Caco-2 (cell line): Measurements from ENCODE around the gene AOPEP. TPM values are rescaled to one million over a fixed set of nuclear protein-coding genes. Genes with fewer than 3 reads are reported as not detected.
A peak's percentile ranks its signal among the peaks of the same experiment; 100 is the strongest.

Source experiments
- BruUV-seq: library from RNA; stranded (reverse); fragments of 400-500 nt; replicated peaks from 2 replicates; lab custom pipeline; 2021; lab: Mats Ljungman, UMichigan
- CTCF ChIA-PET: fragments of 300-600 bp; sonication (Branson Sonifier 250); formaldehyde crosslinking; loops from one replicate; lab custom pipeline; 2022; ENCODE audit warnings: antibody characterized with exemption; lab: Charles Lee
- POLR2A ChIA-PET: fragments of 300-600 bp; sonication (Branson Sonifier 250); formaldehyde crosslinking; loops from one replicate; lab custom pipeline; 2022; ENCODE audit warnings: antibody characterized with exemption; lab: Charles Lee
- DNase-seq, 2 experiments: peaks; one replicate each; pipeline versions ENCODE4 v3.0.0 to v3.0.0-alpha.2; 2020 to 2022
- H3K27me3 ChIP-seq: replicated peaks from 2 replicates; pipeline ENCODE4 v1.6.0; 2011; ENCODE audit warnings: low read length; ENCODE audit not compliant: control insufficient read depth, insufficient read depth
- H3K36me3 ChIP-seq: 2 replicates; pipeline ENCODE4 v1.5.1; 2011; ENCODE audit warnings: low read length; ENCODE audit not compliant: control insufficient read depth, insufficient read depth
- H3K4me1 ChIP-seq: fragments of 250-450 bp; sonication (Bioruptor Pico); 2 replicates; pipeline ENCODE4 v1.5.1; 2020; ENCODE audit warnings: mild to moderate bottlenecking
- H3K4me3 ChIP-seq: 2 replicates; pipeline ENCODE4 v1.5.1; 2011; ENCODE audit warnings: low read depth, mild to moderate bottlenecking, control low read depth, low read length
- H3K9me3 ChIP-seq: fragments of 250-450 bp; sonication (Bioruptor Pico); 2 replicates; pipeline ENCODE4 v1.5.1; 2020; ENCODE audit warnings: mild to moderate bottlenecking, moderate library complexity
- H3K27ac Mint-ChIP-seq: one replicate; pipeline ENCODE4 v1.8.0; 2022; ENCODE audit warnings: mixed read lengths; ENCODE audit not compliant: unreplicated experiment
- H3K27me3 Mint-ChIP-seq: one replicate; pipeline ENCODE4 v1.8.0; 2022; ENCODE audit warnings: mixed read lengths; ENCODE audit not compliant: insufficient read depth, unreplicated experiment
- H3K36me3 Mint-ChIP-seq: one replicate; pipeline ENCODE4 v1.8.0; 2022; ENCODE audit warnings: mild to moderate bottlenecking, mixed read lengths; ENCODE audit not compliant: insufficient read depth, unreplicated experiment
- H3K4me1 Mint-ChIP-seq: one replicate; pipeline ENCODE4 v1.8.0; 2022; ENCODE audit warnings: low read depth, mixed read lengths; ENCODE audit not compliant: unreplicated experiment
- H3K4me3 Mint-ChIP-seq: one replicate; pipeline ENCODE4 v1.8.0; 2022; ENCODE audit warnings: mild to moderate bottlenecking, moderate library complexity, mixed read lengths; ENCODE audit not compliant: unreplicated experiment
- H3K9me3 Mint-ChIP-seq: one replicate; pipeline ENCODE4 v1.8.0; 2022; ENCODE audit warnings: mixed read lengths; ENCODE audit not compliant: unreplicated experiment
- CTCF ChIP-seq, 2 experiments: fragments of 200-600 bp in 1 of 2; IDR thresholded peaks; 1 replicate in 1 of 2; 2 replicates in 1 of 2; pipeline versions ENCODE4 v1.5.1 to v1.8.0; 2011 to 2022; ENCODE audit warnings: antibody characterized with exemption in 1 of 2, control low read depth in 1 of 2, inconsistent platforms in 1 of 2, low read depth in 1 of 2, low read length in 1 of 2, mild to moderate bottlenecking in 1 of 2, moderate library complexity in 1 of 2; ENCODE audit not compliant: insufficient read depth in 1 of 2, severe bottlenecking in 1 of 2, unreplicated experiment in 1 of 2
- intact Hi-C: fragments of 100-400 bp; cut with micrococcal nuclease; formaldehyde crosslinking; loops from one replicate; pipeline ENCODE4 v1.10.0; 2022; ENCODE audit not compliant: unreplicated experiment
- total RNA-seq: library from RNA; stranded (reverse); gene quantifications from 2 replicates; pipeline ENCODE4 v1.2.3, GENCODE V29; 2022

AOPEP gene
- total RNA-seq, 1 experiment from 2014 or later = 63.3 TPM

- Mint-ChIP-seq H3K27me3 (no peaks in the 10 kb centered on the region), H3K9me3 (no peaks in the 10 kb centered on the region), H3K4me1 (peaks cover 40% of the 10 kb centered on the region), H3K27ac (peak overlapping the region; percentile 82), H3K4me3 (no peak overlapping the region), H3K36me3 (peaks cover 7% of the 10 kb centered on the region)
- ChIA-PET CTCF (no interaction called here), POLR2A (no interaction called here)
- no peaks in the 10 kb centered on the region for H3K9me3 ChIP-seq
- no peaks in the 10 kb centered on the region for H3K27me3 ChIP-seq
- DNase-seq = no peak
- no TSS peak for BruUV-seq
- no peak for TF ChIP-seq CTCF (IDR thresholded peaks at IDR 0.05; ENCODE audit: insufficient read depth in 1 of 2, low read depth in 1 of 2, low read length in 1 of 2, severe bottlenecking in 1 of 2, unreplicated experiment in 1 of 2)
- intact Hi-C loops = loop anchor here (5.0 to 10.0 kb wide), 3 partner anchors 45 to 127 kb away; no protein-coding TSS in a partner anchor
- no peak overlapping the region for H3K4me3 ChIP-seq
- peaks cover 69% of the 10 kb centered on the region for H3K4me1 ChIP-seq
- no peaks in the 10 kb centered on the region for H3K36me3 ChIP-seq
Observed at GRCh38 chr9:94911986-94912635, 185.6 kb downstream of the AOPEP start.

GRCh38 chr9:94912700-94913249, 186.3 kb downstream of the AOPEP start:
- Mint-ChIP-seq H3K4me1 (peaks cover 47% of the 10 kb centered on the region), H3K36me3 (peaks cover 10% of the 10 kb centered on the region), H3K4me3 (no peak overlapping the region), H3K27ac (peak overlapping the region; percentile 82), H3K27me3 (no peaks in the 10 kb centered on the region), H3K9me3 (no peaks in the 10 kb centered on the region)
- Histone ChIP-seq H3K4me1 (peaks cover 76% of the 10 kb centered on the region), H3K36me3 (no peaks in the 10 kb centered on the region), H3K4me3 (no peak overlapping the region), H3K27me3 (no peaks in the 10 kb centered on the region), H3K9me3 (no peaks in the 10 kb centered on the region)
- BruUV-seq = no TSS peak
- CTCF ChIA-PET = no interaction called here
- intact Hi-C loops = loop anchor here (5.0 to 10.0 kb wide), 3 partner anchors 45 to 128 kb away; no protein-coding TSS in a partner anchor
- no peak for DNase-seq
- no peak for TF ChIP-seq CTCF (IDR thresholded peaks at IDR 0.05; ENCODE audit: insufficient read depth in 1 of 2, low read depth in 1 of 2, low read length in 1 of 2, severe bottlenecking in 1 of 2, unreplicated experiment in 1 of 2)
- POLR2A ChIA-PET = no interaction called here

- Histone ChIP-seq H3K9me3 (no peaks in the 10 kb centered on the region), H3K36me3 (no peaks in the 10 kb centered on the region), H3K4me1 (peaks cover 82% of the 10 kb centered on the region), H3K4me3 (no peak overlapping the region), H3K27me3 (no peaks in the 10 kb centered on the region)
- TF ChIP-seq CTCF (IDR thresholded peaks at IDR 0.05; ENCODE audit: insufficient read depth in 1 of 2, low read depth in 1 of 2, low read length in 1 of 2, severe bottlenecking in 1 of 2, unreplicated experiment in 1 of 2) = no peak
- H3K27ac Mint-ChIP-seq = peak overlapping the region; percentile 89
- H3K4me3 Mint-ChIP-seq = no peak overlapping the region
- intact Hi-C loops = loop anchor here (5.0 to 10.0 kb wide), 3 partner anchors 46 to 129 kb away; no protein-coding TSS in a partner anchor
- H3K27me3 Mint-ChIP-seq = no peaks in the 10 kb centered on the region
- DNase-seq = no peak
- ChIA-PET POLR2A (no interaction called here), CTCF (no interaction called here)
- H3K4me1 Mint-ChIP-seq = peaks cover 50% of the 10 kb centered on the region
- no peaks in the 10 kb centered on the region for H3K9me3 Mint-ChIP-seq
- BruUV-seq = no TSS peak
- H3K36me3 Mint-ChIP-seq = peaks cover 12% of the 10 kb centered on the region
Observed at GRCh38 chr9:94913550-94913949, 187.1 kb downstream of the AOPEP start.
